Naive B cell (primary cell): ENCODE measurements around the gene ARHGAP6. TPM values are rescaled to one million over a fixed set of nuclear protein-coding genes. Genes with fewer than 3 reads are reported as not detected.
"Not testable (repeated sequence)": the region's sequence is repeated elsewhere in the genome, so short reads cannot be mapped to it uniquely, and the experiment has no call there.

Experiments used
- ATAC-seq, 2 donors: fragments of 150-1000 bp; cut with Tn5 transposase; 2 replicates each; pipeline ENCODE4 v1.10.0; 2021; ENCODE audit warnings: low read depth in 2 of 2, mild to moderate bottlenecking in 2 of 2, moderate library complexity in 2 of 2
- DNase-seq: peaks from one replicate; pipeline ENCODE4 v3.0.0; 2022
- H3K27ac Mint-ChIP-seq, 6 donors: one replicate each; pipeline ENCODE4 v1.8.0; 2020 to 2022; ENCODE audit warnings: mild to moderate bottlenecking in 6 of 6, mixed read lengths in 6 of 6, moderate library complexity in 5 of 6, inconsistent platforms in 2 of 6
- H3K27me3 Mint-ChIP-seq, 3 donors: one replicate each; pipeline ENCODE4 v1.8.0; 2021 to 2022; ENCODE audit warnings: mixed read lengths in 3 of 3, mild to moderate bottlenecking in 1 of 3
- H3K36me3 Mint-ChIP-seq, 2 donors: one replicate each; pipeline ENCODE4 v1.8.0; 2020 to 2022; ENCODE audit warnings: mixed read lengths in 2 of 2, inconsistent platforms in 1 of 2, mild to moderate bottlenecking in 1 of 2
- H3K4me1 Mint-ChIP-seq, 3 donors: one replicate each; pipeline ENCODE4 v1.8.0; 2020 to 2022; ENCODE audit warnings: mixed read lengths in 3 of 3, inconsistent platforms in 1 of 3, mild to moderate bottlenecking in 1 of 3, moderate library complexity in 1 of 3
- H3K4me3 Mint-ChIP-seq, 8 donors: one replicate each; pipeline ENCODE4 v1.8.0; 2020 to 2022; ENCODE audit warnings: mild to moderate bottlenecking in 8 of 8, mixed read lengths in 8 of 8, moderate library complexity in 8 of 8, inconsistent platforms in 2 of 8
- H3K9me3 Mint-ChIP-seq, 7 donors: one replicate each; pipeline ENCODE4 v1.8.0; 2020 to 2022; ENCODE audit warnings: mixed read lengths in 7 of 7, mild to moderate bottlenecking in 5 of 7, inconsistent platforms in 2 of 7, moderate library complexity in 1 of 7
- polyA plus RNA-seq, 6 donors: library from polyadenylated mRNA; unstranded; fragments of 300-500 nt; fragmentation: Illumina TruSeq; gene quantifications; one replicate each; pipeline ENCODE4 v1.2.3, GENCODE V29; 2021; ENCODE audit warnings: low read depth in 6 of 6

Gene ARHGAP6
- polyA plus RNA-seq, 6 donors from 2014 or later = 0.05 to 0.12 (median 0.09) TPM; not detected in 2

DNA sequence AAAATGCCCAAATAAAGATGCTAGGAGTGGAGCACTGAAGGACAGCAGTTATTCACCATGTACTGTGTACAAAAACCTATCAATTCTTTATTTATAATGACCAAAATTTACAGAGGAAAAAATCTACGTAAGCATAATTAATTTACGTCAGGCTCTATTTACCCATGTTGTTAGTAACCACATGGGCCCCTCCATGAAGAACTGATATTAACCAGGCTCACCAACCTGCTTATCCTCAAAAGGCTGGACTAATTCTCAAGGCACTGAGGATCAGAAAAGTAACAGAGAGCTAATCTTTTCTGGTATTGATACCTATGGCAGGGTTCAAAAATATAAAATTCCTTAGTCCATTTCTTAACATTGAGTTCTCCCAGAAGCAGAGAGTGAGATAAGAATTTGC lies 140.0 kb downstream of the ARHGAP6 start:
- peaks cover 0 to 7% (median 0%) of the 10 kb centered on the region in 7 donors for H3K9me3 Mint-ChIP-seq
- ATAC-seq (no peak), DNase-seq (no peak)
- H3K27me3 Mint-ChIP-seq = peaks cover 0 to 26% (median 15%) of the 10 kb centered on the region in 3 donors
- no peaks in the 10 kb centered on the region for H3K36me3 Mint-ChIP-seq
- no peak overlapping the region for H3K27ac Mint-ChIP-seq
- no peaks in the 10 kb centered on the region for H3K4me1 Mint-ChIP-seq
- H3K4me3 Mint-ChIP-seq = no peak overlapping the region

DNA sequence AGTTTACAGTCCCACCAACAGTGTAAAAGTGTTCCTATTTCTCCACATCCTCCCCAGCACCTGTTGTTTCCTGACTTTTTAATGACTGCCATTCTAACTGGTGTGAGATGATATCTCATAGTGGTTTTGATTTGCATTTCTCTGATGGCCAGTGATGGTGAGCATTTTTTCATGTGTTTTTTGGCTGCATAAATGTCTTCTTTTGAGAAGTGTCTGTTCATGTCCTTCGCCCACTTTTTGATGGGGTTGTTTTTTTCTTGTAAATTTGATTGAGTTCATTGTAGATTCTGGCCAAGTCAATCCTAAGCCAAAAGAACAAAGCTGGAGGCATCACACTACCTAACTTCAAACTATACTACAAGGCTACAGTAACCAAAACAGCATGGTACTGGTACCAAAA lies 146.5 kb downstream of the ARHGAP6 start:
- not testable (repeated sequence) for H3K4me1 Mint-ChIP-seq, H3K36me3 Mint-ChIP-seq, ATAC-seq, H3K4me3 Mint-ChIP-seq, H3K27ac Mint-ChIP-seq, DNase-seq
- Mint-ChIP-seq H3K9me3 (peaks cover 0 to 18% (median 9%) of the 10 kb centered on the region in 7 donors), H3K27me3 (peaks cover 0 to 17% (median 15%) of the 10 kb centered on the region in 3 donors)

DNA sequence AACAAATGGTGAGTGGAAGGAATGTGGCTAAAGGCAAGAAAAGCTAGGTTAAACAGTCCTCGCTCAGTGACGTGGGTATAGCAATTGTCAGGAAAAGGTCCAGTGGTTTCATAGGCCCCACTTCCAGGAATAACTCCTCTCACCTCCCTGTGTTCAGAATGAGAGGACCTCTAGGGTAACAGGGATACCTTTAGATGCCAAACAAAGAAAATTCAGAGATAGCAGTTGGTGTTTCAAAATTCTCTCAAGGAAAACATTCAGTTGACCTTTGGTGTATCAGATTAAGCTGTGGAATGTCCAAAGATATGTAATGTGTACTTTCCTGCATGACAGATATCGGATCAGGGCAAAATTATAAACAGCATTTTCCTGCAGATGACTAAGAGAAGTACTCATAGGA lies 155.9 kb downstream of the ARHGAP6 start:
- H3K27ac Mint-ChIP-seq = no peak overlapping the region

DNA sequence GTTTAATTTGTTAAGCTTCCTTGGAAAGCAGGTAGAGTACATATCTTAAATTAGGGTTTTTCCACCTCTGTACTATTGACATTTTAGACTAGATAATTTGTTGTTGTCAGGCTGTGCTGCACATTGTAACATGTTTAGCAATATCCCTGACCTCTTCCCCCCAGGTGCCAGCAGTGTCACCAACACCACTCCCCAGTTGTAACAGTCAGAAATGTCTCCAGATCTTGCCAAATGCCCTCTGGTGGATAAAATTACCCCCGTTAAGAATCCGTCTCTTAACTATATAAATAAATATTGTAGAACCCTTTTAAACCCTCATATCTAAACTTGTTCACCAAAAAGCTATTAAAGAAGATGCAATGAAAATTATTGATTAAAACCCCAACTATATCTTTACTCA lies 161.5 kb downstream of the ARHGAP6 start:
- Mint-ChIP-seq H3K36me3 (no peaks in the 10 kb centered on the region), H3K27ac (no peak overlapping the region), H3K27me3 (peaks cover 9 to 20% (median 9%) of the 10 kb centered on the region in 3 donors), H3K9me3 (peaks cover 0 to 8% (median 3%) of the 10 kb centered on the region in 7 donors), H3K4me1 (no peaks in the 10 kb centered on the region), H3K4me3 (no peak overlapping the region)
- DNase-seq (no peak), ATAC-seq (no peak)

More for the DNA sequence above, 155.9 kb downstream of the ARHGAP6 start:
- peaks cover 5 to 6% of the 10 kb centered on the region in 2 donors for H3K36me3 Mint-ChIP-seq
- DNase-seq = no peak
- H3K27me3 Mint-ChIP-seq = peaks cover 9 to 14% (median 14%) of the 10 kb centered on the region in 3 donors
- no peak overlapping the region for H3K4me3 Mint-ChIP-seq
- no peak for ATAC-seq
- H3K9me3 Mint-ChIP-seq = peaks cover 0 to 9% (median 6%) of the 10 kb centered on the region in 7 donors
- no peaks in the 10 kb centered on the region for H3K4me1 Mint-ChIP-seq

DNA sequence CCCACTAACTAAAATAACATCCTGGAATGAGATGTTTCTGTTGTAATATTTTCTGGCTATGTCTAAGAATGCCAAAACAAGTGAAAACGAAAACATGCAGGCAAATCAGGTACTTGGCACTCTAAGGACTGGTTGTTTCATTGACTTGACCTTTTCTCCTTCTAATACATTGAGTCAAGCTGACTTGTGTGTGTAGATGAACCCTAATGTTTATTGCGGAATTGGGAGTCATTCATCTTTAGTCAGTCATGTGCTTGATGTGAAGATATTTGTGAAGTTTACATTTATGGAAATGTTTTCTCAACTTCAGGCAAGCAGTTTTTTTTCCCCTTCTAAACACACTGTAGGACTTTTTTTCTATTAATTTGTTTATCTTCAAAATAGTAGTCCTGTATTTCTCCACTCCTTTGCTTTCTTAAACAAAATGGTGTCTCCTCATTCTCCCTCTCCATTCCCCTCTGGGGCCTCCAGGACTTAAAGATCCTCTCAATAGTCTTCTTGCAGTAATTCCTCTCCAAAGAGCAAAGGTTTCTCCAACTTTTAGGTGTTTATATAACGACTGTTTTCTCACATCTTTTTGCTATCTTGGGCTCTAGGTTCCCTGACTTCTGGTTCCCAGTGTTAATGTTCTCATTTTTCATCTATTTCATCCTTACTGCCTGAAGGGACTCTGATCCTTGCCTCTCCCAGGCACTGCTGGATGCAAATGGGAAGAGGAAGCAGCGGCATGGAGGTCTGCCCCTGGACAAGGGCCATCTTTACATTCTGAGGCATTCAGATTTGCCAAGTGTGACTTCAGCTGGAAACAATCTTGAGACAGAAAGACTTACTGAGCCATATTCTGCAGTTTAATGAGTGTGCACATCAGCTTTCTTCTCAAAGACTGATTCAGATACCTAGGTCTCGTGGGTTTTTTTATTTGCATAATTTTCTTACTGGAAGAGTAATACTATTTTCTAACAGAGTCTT lies 166.4 kb downstream of the ARHGAP6 start:
- no peak for DNase-seq
- Mint-ChIP-seq H3K27ac (no peak overlapping the region), H3K4me3 (no peak overlapping the region), H3K27me3 (peaks cover 0 to 20% (median 0%) of the 10 kb centered on the region in 3 donors), H3K4me1 (no peaks in the 10 kb centered on the region), H3K9me3 (peaks cover 0 to 14% (median 5%) of the 10 kb centered on the region in 7 donors), H3K36me3 (no peaks in the 10 kb centered on the region)
- no peak for ATAC-seq

DNA sequence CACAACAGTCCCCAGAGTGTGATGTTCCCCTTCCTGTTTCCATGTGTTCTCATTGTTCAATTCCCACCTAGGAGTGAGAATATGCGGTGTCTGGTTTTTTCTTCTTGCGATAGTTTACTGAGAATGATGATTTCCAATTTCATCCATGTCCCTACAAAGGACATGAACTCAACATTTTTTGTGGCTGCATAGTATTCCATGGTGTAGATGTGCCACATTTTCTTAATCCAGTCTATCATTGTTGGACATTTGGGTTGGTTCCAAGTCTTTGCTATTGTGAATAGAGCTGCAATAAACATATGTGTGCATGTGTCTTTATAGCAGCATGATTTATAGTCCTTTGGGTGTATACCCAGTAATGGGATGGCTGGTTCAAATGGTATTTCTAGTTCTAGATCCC lies 174.3 kb downstream of the ARHGAP6 start:
- peaks cover 0 to 17% (median 8%) of the 10 kb centered on the region in 3 donors for H3K27me3 Mint-ChIP-seq
- H3K4me1 Mint-ChIP-seq, DNase-seq, ATAC-seq, H3K27ac Mint-ChIP-seq, H3K4me3 Mint-ChIP-seq, H3K36me3 Mint-ChIP-seq: not testable (repeated sequence)
- peaks cover 0 to 14% (median 4%) of the 10 kb centered on the region in 7 donors for H3K9me3 Mint-ChIP-seq

DNA sequence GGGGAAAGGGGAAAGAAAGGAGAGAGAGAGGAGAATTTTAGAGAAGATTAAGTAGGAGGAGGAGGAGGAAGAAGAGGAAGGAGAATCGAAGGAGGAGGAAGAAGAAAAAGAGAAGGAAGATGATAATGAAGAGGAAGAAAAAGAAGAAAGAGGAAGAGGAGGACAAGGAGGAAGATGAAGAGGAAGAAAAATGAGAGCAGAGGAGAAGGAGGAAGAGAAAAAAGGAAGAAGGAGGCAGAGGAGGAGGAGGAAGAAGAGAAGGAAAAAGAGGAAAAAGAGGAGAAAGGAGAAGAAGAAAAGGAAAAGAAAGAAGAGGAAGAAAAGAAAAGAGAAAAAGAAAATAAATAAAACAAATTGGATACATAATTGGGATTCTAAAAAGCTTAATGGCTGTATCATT lies 181.4 kb downstream of the ARHGAP6 start:
- ATAC-seq (no peak), DNase-seq (no peak)
- no peak overlapping the region for H3K27ac Mint-ChIP-seq
- H3K4me1 Mint-ChIP-seq = no peaks in the 10 kb centered on the region
- H3K9me3 Mint-ChIP-seq = peaks cover 0 to 3% (median 0%) of the 10 kb centered on the region in 7 donors
- H3K36me3 Mint-ChIP-seq = no peaks in the 10 kb centered on the region
- H3K27me3 Mint-ChIP-seq = peaks cover 7 to 62% (median 8%) of the 10 kb centered on the region in 3 donors
- H3K4me3 Mint-ChIP-seq = no peak overlapping the region

DNA sequence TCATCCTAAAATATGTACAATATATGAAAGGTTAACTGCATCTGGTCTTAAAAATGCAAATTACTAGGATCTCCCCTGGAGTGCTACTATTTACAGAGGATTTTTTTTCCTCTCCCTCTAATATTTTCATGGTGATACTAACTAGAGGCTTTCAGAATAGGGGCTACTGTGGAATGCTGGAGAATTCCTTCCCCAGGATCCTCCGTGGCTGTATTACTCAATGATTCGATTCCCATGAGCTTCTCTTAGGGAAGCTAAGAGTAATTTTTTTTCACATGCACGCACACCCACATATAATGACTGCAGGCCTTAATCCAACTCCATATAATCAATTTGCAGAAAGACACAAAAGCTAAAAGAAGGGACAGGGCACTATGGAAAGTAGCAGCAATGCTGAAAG lies 184.7 kb downstream of the ARHGAP6 start:
- no peak overlapping the region for H3K27ac Mint-ChIP-seq
- H3K4me3 Mint-ChIP-seq = no peak overlapping the region
- peaks cover 0 to 51% (median 7%) of the 10 kb centered on the region in 3 donors for H3K27me3 Mint-ChIP-seq
- H3K36me3 Mint-ChIP-seq = no peaks in the 10 kb centered on the region
- no peaks in the 10 kb centered on the region for H3K4me1 Mint-ChIP-seq
- DNase-seq (no peak), ATAC-seq (no peak)
- peaks cover 0 to 3% (median 0%) of the 10 kb centered on the region in 7 donors for H3K9me3 Mint-ChIP-seq

DNA sequence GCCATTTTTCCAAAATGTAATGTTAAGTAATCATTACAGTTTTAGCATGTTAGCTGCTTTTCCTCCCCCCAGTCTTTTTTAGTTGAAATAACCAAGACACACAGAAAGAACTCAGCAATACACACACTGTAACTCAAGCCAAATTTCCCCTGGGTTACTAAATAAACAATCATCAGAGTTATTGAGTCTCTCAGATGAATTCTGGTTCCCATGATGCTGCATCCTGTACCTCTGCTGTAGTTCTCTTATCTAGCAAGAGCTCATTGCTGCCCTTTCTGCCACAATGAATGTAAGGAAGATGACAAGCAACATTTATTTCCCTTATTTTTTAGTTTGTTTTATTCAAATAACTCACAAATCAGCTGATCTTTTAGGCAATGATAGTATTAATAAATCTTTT lies 185.1 kb downstream of the ARHGAP6 start:
- Mint-ChIP-seq H3K27ac (no peak overlapping the region), H3K4me3 (no peak overlapping the region), H3K36me3 (no peaks in the 10 kb centered on the region), H3K4me1 (no peaks in the 10 kb centered on the region), H3K27me3 (peaks cover 0 to 51% (median 7%) of the 10 kb centered on the region in 3 donors), H3K9me3 (peaks cover 0 to 3% (median 0%) of the 10 kb centered on the region in 7 donors)
- ATAC-seq = no peak
- DNase-seq = no peak

DNA sequence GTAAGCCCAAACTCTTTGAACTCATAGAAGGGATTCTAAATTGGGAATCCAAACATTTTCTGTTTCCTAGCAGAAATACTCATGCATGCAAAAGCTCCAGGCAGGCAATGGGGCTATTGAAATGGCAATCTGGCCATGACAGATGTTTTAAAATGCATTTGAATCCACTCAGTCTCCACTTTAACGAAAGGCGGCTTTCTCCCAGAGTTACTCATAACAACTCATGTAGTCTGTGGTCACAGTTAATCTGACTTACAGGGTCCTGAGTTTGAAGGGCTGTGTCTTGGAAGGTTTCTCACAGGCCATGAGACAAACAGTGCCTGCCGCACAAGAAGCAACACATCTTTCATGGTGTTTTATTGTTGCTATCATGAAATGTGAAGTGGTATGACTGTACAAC lies 186.8 kb downstream of the ARHGAP6 start:
- no peaks in the 10 kb centered on the region for H3K36me3 Mint-ChIP-seq
- no peak overlapping the region for H3K27ac Mint-ChIP-seq
- H3K27me3 Mint-ChIP-seq = peaks cover 0 to 36% (median 7%) of the 10 kb centered on the region in 3 donors
- ATAC-seq (no peak), DNase-seq (no peak)
- no peaks in the 10 kb centered on the region for H3K4me1 Mint-ChIP-seq
- H3K4me3 Mint-ChIP-seq = no peak overlapping the region
- peaks cover 0 to 3% (median 0%) of the 10 kb centered on the region in 7 donors for H3K9me3 Mint-ChIP-seq

DNA sequence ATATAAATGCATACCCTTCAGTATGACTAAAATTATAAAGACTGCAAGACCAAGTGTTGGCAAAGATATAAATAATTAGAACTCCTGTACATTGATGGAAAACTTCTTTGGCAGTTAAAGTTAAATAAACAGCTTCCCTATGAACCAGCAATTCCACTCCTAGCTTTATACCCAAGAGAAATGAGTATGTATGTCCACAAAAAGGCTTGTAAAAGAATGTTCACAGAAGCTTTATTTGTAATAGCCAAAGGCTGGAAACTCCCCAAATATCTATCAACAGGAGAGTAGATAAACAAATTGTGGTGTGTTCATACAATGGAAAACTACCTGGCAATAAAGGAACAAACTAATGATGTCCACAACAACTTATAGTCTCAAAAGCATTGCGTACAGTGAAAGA lies 187.7 kb downstream of the ARHGAP6 start:
- Mint-ChIP-seq H3K27ac (no peak overlapping the region), H3K4me3 (no peak overlapping the region), H3K9me3 (no peaks in the 10 kb centered on the region), H3K27me3 (peaks cover under 1 to 32% (median 4%) of the 10 kb centered on the region in 3 donors), H3K4me1 (no peaks in the 10 kb centered on the region), H3K36me3 (no peaks in the 10 kb centered on the region)
- ATAC-seq (no peak), DNase-seq (no peak)

DNA sequence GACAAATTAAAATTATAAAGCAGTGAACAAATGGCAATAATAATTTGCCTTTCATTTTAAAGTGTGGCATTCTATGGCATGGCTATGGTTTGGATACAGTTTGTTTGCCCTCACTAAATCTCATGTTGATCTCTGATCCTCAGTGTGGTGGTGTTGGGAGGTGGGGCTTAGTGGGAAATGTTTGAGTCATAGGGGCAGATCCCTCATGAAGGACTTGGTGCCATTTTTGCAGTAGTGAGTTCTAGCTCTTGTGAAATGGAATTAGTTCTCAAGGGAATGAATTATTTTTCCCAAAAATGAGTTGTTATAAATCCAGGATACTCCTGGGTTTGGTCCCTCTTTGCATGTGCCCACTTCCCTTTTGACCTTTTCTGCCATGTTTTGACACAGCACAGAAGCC lies 191.1 kb downstream of the ARHGAP6 start:
- Mint-ChIP-seq H3K4me3 (no peak overlapping the region), H3K9me3 (peaks cover 0 to 5% (median 0%) of the 10 kb centered on the region in 7 donors), H3K27ac (no peak overlapping the region), H3K27me3 (peaks cover 7 to 19% (median 7%) of the 10 kb centered on the region in 3 donors), H3K36me3 (no peaks in the 10 kb centered on the region), H3K4me1 (no peaks in the 10 kb centered on the region)
- ATAC-seq = no peak
- DNase-seq = no peak

DNA sequence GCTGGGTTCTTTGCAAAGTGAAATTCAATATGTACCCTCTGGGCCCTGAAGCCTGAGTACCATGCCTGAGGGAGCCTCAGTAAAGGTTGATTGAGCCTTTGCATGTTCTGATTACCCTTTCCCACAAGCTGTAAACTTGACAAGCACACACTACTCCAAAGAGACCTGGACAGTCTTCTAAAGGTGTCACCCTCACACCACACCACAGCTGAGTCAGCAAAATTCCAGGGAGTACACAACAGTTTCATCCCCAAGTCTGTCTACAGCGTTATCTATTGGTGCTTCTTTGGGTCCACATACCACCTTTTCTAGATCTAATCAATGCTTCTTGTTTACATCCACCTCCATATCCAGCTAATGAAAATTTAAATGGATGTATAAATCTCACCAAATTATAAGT lies 191.7 kb downstream of the ARHGAP6 start:
- peaks cover 0 to 5% (median 0%) of the 10 kb centered on the region in 7 donors for H3K9me3 Mint-ChIP-seq
- no peak overlapping the region for H3K4me3 Mint-ChIP-seq
- H3K27me3 Mint-ChIP-seq = peaks cover 7 to 17% (median 7%) of the 10 kb centered on the region in 3 donors
- ATAC-seq (no peak), DNase-seq (no peak)
- no peak overlapping the region for H3K27ac Mint-ChIP-seq
- H3K4me1 Mint-ChIP-seq = no peaks in the 10 kb centered on the region
- no peaks in the 10 kb centered on the region for H3K36me3 Mint-ChIP-seq

DNA sequence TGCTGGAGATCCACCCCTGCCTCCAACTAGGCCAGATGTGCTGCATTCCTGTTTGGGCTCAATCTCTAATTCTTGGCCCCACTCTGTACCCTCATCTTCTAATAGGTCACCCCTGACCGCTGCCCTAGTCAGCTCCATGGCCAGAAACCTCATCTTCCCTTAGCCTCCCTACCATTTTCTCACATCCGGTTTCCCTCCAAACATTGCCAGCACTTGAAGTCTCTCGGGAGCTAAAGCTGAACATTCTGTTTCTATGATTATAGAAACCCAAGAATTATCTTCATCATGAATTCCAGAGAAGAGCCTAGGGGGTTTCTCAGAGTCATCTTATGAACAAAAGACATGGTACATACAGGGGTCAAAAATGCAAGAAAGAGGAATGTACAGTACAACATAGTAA lies 192.8 kb downstream of the ARHGAP6 start:
- no peak overlapping the region for H3K4me3 Mint-ChIP-seq
- no peak for ATAC-seq
- H3K27me3 Mint-ChIP-seq = peaks cover 7 to 17% (median 7%) of the 10 kb centered on the region in 3 donors

More for the DNA sequence above, 192.8 kb downstream of the ARHGAP6 start:
- no peak for DNase-seq
- Mint-ChIP-seq H3K9me3 (peaks cover 0 to 5% (median 0%) of the 10 kb centered on the region in 7 donors), H3K27ac (no peak overlapping the region), H3K36me3 (no peaks in the 10 kb centered on the region), H3K4me1 (no peaks in the 10 kb centered on the region)
